ENCODE results near the gene OR52I1.

DNA sequence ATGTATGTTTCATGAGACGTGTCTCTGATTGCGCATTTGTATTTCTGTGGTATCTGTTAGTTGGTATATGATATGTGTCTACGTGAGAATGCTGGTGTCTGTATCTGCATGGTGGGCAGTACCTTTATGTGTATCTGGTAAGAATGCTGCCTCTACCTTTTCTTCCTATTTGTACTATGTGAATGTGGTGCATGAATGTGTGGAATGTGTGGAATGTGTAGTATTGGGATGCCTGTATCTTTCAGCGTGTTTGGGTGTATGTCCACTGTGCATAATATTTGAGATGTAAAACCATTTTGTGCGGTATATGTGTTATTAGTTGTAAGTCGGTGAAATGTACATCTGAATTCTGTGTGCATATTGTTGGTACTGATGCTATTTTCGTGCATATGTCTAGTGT lies 47.7 kb downstream of the OR52I1 start:
- TF ChIP-seq, protein P1, sequence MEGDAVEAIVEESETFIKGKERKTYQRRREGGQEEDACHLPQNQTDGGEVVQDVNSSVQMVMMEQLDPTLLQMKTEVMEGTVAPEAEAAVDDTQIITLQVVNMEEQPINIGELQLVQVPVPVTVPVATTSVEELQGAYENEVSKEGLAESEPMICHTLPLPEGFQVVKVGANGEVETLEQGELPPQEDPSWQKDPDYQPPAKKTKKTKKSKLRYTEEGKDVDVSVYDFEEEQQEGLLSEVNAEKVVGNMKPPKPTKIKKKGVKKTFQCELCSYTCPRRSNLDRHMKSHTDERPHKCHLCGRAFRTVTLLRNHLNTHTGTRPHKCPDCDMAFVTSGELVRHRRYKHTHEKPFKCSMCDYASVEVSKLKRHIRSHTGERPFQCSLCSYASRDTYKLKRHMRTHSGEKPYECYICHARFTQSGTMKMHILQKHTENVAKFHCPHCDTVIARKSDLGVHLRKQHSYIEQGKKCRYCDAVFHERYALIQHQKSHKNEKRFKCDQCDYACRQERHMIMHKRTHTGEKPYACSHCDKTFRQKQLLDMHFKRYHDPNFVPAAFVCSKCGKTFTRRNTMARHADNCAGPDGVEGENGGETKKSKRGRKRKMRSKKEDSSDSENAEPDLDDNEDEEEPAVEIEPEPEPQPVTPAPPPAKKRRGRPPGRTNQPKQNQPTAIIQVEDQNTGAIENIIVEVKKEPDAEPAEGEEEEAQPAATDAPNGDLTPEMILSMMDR (IDR thresholded peaks at IDR 0.05; ENCODE audit: insufficient read depth, low read length), result no peak
- TF ChIP-seq POLR2AphosphoS5 (IDR thresholded peaks at IDR 0.05; ENCODE audit: low read depth), result no peak
- TF ChIP-seq, protein P2, sequence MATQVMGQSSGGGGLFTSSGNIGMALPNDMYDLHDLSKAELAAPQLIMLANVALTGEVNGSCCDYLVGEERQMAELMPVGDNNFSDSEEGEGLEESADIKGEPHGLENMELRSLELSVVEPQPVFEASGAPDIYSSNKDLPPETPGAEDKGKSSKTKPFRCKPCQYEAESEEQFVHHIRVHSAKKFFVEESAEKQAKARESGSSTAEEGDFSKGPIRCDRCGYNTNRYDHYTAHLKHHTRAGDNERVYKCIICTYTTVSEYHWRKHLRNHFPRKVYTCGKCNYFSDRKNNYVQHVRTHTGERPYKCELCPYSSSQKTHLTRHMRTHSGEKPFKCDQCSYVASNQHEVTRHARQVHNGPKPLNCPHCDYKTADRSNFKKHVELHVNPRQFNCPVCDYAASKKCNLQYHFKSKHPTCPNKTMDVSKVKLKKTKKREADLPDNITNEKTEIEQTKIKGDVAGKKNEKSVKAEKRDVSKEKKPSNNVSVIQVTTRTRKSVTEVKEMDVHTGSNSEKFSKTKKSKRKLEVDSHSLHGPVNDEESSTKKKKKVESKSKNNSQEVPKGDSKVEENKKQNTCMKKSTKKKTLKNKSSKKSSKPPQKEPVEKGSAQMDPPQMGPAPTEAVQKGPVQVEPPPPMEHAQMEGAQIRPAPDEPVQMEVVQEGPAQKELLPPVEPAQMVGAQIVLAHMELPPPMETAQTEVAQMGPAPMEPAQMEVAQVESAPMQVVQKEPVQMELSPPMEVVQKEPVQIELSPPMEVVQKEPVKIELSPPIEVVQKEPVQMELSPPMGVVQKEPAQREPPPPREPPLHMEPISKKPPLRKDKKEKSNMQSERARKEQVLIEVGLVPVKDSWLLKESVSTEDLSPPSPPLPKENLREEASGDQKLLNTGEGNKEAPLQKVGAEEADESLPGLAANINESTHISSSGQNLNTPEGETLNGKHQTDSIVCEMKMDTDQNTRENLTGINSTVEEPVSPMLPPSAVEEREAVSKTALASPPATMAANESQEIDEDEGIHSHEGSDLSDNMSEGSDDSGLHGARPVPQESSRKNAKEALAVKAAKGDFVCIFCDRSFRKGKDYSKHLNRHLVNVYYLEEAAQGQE (IDR thresholded peaks at IDR 0.05; ENCODE audit: insufficient replicate concordance, low read depth), result no peak
